NCI-H1105 treated with DMSO at 0.1 percent for 48 hours (cell line): ENCODE measurements around the gene CPNE5.

Experiments used
- DNase-seq: peaks from one replicate; lab custom pipeline; 2025; lab: John Stamatoyannopoulos, UW

CPNE5 gene

DNA sequence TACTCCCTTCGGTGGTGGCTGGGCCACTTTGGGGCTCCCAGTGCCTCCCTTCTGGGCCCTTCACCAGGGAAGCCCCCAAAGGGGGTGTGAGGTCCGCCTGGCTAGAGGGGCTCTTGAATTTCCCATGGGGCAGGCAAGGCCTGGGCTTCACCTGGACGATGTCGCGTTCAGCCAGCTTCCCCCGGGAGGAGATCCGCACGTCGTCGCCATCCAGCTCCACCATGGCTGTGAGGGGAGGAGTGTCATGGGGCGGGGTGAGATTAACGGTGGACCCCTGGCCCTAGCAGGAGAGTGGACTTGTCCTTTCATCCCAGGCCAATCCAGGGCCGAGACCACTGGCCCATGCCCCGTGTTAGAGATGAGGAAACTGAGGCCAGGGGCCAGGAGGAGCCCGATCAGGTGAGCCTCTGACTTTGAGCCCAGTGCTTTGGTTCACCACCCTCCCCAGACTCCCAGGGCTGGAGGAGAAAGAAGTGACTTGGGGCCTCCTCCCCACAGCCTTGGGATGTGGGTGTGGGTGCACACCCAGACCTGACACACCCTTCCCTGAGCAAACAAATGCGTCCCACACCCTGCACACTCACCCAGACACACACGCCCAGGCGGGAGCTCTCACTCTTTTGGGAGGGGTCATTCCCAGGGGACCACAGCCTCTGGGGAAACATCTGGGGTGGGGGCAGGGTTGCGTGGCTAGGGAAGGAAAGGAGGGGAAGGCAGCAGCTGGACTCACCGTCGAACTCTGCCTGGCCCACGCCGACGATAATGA, 95.5 kb downstream of the CPNE5 start:
- no peak for DNase-seq

DNA sequence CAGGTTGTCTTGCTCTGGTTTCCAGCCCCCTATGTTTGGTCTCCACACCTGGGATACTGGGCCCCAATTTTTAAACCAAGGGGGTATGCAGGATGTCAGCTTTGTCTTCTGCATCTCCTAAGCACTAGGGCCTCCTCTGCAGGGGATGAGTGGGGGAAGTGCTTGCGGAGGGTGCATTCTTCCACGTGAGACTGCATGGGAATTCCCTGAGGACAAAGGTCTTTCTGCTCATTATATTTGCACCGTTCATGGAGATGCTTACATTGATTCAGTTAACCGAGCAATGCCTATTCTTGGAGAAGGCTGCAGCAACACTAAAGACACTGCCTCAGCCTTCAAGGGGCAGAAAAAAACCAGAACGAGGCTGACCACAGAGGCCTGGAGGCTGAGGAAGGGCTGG, 96.2 kb downstream of the CPNE5 start:
- DNase-seq = no peak

DNA sequence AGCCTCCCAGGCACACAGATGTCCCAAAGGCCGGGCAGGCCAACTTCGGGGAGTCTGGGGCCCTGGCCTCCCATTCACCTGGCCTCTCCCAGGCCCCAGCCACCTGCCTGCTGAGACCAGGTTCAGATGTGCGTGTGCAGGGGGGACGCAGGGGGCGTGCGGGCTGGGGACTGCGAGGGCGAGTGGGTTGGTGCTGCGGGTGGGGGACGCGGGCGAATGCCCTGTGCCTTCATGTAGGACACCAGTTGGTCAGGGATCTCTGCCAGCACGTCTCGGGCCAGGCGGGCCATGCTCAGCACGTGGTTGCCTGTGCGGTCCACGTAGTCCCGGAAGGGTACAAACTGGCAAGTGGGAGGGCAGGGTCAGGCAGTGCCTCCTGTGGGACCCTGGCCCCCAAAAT, 97.1 kb downstream of the CPNE5 start:
- DNase-seq = no peak

- DNase-seq = no peak
Measured at GRCh38 chr6:36740818-36741179, 98.4 kb downstream of the CPNE5 start.

- no peak for DNase-seq
Measured at GRCh38 chr6:36739947-36740817, 99.1 kb downstream of the CPNE5 start.

DNA sequence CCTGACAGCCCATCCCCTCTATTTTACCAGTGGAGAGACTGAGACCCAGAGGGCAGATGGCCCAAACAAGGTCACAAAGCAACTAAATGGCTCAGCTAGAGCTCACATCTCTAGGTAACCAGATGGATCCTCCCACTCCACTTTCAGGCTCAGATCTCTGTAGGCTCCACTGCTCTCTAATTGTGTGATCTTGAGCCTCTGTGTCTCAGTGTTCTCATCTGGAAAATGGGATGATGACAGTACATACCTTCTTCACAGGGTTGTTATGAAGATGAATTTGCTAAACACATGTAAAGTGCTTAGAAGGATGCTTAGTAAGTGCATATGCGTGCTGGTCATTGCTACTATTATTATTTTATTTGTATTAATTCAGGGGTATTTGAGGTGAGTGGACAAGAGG, 101.1 kb downstream of the CPNE5 start:
- no peak for DNase-seq

DNA sequence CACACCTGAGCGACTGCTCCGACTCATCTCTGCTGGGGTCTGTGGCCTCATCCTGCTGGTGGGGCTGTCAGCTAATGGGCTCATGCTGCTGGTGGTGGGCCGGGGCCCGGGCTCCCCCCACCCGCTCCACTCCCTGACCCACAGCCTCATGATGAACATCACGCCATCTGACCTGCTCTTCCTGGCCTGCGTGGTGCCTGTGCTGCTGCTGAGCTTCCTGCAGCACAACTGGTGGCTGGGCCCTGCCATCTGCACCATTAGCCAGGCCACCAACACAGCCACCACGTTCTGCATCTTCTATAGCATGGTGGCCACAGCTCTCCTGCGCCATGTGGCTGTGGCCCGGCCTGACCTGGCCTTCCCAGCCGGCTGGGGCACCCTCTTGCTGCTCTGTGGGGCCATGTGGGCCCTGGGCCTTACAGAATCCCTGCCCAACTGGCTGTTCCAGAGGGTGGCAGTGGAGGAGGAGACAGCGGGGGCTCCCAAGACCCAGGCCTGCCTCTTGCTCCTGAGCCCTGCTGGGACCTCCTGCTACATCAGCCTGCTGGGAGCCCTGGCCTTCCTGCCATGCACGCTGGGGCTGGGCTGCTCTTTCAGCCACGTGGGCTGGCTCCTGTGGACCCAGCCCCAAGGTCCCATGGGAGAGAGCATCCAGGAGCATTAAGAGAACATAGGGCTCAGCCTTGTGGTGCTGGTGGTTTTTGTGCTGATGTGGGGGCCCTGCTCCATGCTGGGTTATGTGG, 102.0 kb downstream of the CPNE5 start:
- no peak for DNase-seq

DNA sequence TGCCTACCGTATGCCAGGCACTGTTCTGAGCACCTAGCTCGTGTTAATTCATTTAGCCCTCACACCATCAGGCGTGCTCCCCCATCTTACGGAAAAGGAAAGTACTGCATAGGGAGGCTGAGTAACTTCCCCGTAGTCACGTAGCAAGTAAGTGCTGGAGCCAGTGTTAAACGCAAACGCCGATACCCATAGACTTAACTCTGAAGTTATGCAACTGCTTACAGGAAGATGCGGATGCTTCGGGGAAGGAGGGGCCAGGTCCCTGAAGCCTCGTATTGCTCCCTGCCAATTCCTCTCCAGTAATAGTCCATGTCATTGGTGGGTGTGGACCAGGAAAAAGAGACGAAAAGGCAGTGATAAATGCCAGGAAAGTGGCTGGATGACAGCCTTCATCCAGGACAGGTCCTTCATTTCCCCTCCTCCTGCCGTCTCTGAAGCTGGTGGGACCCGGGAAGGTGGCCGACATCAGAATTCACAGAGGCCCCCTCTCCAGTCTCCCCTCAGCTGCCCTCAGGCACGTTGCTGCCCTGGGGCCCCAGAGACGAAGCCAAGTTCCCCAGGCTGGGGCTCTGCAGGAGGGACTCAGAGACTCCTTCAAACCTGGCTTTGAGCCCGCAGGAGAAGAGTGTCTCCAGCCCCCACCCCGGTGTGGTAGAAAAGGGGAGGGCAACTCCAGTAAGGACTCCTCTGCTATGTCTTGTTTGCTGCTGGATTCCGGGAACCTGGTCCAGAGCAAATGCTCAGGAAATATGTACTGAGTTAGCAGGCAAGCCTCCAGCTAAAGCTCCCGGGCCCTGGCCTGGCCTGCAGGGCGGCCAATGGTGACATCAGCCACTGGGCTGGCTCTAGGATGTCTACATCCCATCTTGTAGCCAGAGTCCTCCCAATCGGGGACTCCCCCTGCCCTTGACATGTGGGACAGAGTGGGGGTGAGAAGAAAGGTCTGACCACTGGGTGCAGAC, 103.9 kb downstream of the CPNE5 start:
- no peak for DNase-seq

GRCh38 chr6:36734486-36735060, 104.7 kb downstream of the CPNE5 start:
- no peak for DNase-seq

DNA sequence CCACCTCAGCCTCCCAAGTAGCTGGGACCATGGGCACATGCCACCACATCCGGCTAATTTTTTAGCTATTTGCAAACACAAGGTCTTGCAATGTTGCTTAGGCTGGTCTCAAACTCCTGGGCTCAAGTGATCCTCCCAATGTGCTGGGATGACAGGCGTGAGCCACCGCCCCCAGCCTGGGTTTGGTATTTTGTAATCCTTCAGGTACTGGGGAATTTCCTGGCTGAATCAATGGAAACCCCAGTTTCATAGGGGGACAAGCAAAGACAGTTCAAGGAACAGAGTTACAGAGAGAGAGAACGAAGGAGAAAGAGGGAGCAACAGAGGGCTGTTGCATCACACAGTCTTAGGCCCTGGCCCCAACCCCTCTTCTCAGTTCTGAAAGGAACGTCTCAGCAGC, 105.9 kb downstream of the CPNE5 start:
- DNase-seq = no peak

GRCh38 chr6:36731622-36732310, 107.5 kb downstream of the CPNE5 start:
- no peak for DNase-seq

DNA sequence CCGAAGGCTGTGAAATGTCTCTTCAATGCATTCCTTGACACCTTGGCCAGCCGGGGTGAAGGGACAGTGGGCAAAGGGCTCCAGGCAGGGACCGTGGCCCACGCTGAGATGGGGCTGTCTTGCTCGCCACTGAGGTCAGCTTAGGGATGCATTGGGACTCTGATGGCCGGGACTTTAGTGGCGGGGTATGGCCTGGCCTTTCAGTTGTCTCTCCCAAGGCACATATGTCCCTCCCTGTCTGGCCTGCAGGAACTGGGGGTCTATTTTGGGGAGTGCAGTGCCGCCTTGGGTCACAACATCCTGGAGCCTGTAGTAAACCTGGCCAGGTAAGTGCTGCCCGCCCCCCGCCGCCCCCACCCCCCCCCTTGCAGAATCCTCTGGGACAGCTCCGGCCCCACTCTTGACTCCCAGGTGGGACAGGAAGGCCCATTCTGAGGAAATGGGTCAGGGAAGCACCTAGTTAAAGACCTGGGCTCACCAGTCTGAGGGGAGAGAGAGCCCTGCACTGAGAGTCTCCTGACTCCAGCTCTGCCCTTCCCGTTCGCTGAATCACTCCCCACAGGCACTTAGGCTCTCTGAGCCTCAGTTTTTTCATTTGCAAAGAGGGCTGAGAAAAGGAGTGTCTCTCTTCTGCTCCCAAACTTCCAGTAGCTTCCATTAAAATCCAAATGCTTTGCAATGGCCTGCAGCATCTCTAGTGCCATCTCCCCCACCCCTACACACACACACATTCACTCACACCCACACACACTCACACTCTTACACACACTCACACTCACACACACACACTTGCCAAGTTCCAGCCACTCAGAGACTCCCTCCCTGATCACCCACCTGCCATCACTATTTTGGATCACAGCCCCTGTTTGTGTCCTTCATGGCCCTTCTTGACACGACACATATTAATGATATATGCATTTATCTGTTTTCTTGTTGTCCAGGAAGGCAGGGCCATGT, 108.5 kb downstream of the CPNE5 start:
- DNase-seq = no peak

DNA sequence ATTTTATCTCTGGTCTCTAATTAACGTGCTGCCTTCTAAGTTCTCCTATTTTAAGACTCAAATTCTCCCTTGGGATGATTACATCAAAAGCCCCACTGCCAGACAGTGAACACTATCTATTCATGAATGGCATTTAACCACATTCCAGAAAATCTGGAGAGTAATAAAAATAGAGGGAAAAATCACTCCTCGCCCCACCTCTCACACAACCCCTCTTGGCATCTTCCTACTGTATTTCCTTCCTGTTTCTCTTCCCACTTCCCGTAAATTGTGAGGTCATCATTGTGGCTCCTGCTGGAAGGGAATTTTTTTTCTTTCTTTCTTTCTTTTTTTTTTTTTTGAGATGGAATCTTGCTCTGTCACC, 110.1 kb downstream of the CPNE5 start:
- no peak for DNase-seq

DNA sequence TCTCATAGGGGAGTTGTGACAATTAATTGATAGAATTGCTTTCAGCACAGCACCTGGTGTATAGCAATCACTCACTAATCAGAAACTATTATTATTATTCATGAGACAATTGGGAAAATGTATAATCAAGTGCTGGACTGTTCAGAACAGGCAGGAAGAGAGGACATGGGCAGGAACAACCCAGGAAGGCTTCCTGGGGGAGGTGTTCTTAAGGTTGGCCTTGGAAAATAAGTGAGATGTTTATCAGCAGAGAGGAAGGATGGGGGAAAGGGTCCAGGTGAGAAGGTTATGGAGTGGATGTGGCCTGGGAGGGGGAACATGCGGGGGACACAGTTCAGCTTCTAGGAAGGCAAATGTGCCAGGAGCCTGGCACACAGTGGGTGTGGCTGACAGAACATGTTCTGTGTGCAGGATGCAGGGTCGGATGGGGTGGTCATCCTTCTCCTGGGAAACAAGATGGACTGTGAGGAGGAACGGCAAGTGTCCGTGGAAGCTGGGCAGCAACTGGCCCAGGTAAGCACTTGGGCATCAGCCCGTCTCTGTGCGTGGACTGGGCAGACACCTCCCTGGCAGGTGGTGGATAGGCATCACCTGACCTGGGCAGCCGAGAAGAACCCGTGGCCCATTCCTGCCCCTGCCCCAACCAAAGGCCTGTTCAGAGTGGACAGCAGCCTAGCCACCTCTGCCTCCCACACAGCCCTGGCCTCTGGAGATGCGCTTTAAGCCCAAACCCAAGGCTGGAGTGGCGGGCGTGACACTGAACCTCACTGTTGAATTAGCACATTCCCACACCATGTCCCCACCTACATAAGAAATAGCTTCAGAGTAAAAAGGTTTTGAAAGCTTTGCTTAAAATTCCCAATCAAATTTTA, 110.7 kb downstream of the CPNE5 start:
- DNase-seq = no peak

- DNase-seq = no peak
Measured at GRCh38 chr6:36727505-36728021, 111.7 kb downstream of the CPNE5 start.

DNA sequence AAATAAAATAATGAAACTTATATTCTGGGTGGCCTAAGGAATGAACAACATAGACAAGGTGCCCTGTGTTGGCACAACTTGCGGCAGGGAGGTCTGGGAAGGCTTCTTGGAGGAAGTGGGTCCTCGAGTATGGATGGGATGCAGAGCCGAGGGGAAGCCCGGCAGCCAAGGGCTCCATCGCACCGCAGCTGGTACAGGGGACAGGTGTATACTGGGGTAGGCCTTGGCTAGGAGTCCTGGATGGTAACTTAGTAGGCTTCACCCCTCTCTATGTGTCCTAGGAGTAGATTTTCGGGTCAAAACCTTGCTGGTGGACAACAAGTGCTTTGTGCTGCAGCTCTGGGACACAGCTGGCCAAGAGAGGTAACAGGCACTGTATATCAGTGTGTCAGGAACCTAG, 113.7 kb downstream of the CPNE5 start:
- DNase-seq = no peak

- peak; percentile 74 for DNase-seq
Measured at GRCh38 chr6:36724514-36725390, 114.5 kb downstream of the CPNE5 start.
